Neural progenitor cell (in vitro differentiated cells): ENCODE results near the gene DISP2.

Source experiments
- CTCF ChIP-seq: fragments of 200-600 bp; sonication (generic); IDR thresholded peaks from 2 replicates; pipeline ENCODE4 v1.5.1; 2017; ENCODE audit warnings: antibody characterized with exemption, mild to moderate bottlenecking
- EZH2 ChIP-seq: fragments of 200-600 bp; sonication (generic); IDR thresholded peaks from 2 replicates; pipeline ENCODE4 v1.6.1; 2017; ENCODE audit warnings: antibody characterized with exemption, mild to moderate bottlenecking, moderate library complexity
- EZH2phosphoT487 ChIP-seq: fragments of 200-600 bp; sonication (generic); IDR thresholded peaks from 2 replicates; pipeline ENCODE4 v1.6.1; 2017; ENCODE audit warnings: antibody characterized with exemption

GRCh38 chr15:40409366-40409765 is 51.3 kb downstream of the DISP2 start:
- TF ChIP-seq CTCF (no peak), EZH2 (no peak), EZH2phosphoT487 (no peak)
